HepG2 (cell line): Measurements from ENCODE around the gene MT1M. TPM values are rescaled to one million over a fixed set of nuclear protein-coding genes. Genes with fewer than 3 reads are reported as not detected.
A peak's percentile ranks its signal among the peaks of the same experiment; 100 is the strongest.

Experiments
- AKAP8 ChIP-seq: sonication (generic); formaldehyde crosslinking; IDR thresholded peaks from 2 replicates; pipeline ENCODE4 v1.5.1; 2020; ENCODE audit warnings: mild to moderate bottlenecking, missing genetic modification reagents
- ATAD3A ChIP-seq: sonication (generic); formaldehyde crosslinking; IDR thresholded peaks from 2 replicates; pipeline ENCODE4 v1.4.0; 2020; ENCODE audit warnings: missing genetic modification reagents
- HOXA3 ChIP-seq: sonication (generic); formaldehyde crosslinking; IDR thresholded peaks from 2 replicates; pipeline ENCODE4 v1.5.0; 2020; ENCODE audit warnings: missing genetic modification reagents
- HOXA7 ChIP-seq: sonication (generic); formaldehyde crosslinking; IDR thresholded peaks from 2 replicates; pipeline ENCODE4 v1.8.1; 2022; ENCODE audit warnings: mild to moderate bottlenecking, missing genetic modification reagents, moderate library complexity
- JARID2 ChIP-seq: sonication (generic); formaldehyde crosslinking; IDR thresholded peaks from 2 replicates; pipeline ENCODE4 v1.8.1; 2023; ENCODE audit warnings: missing genetic modification reagents, inconsistent platforms; ENCODE audit not compliant: insufficient replicate concordance
- JUNB ChIP-seq: sonication (generic); formaldehyde crosslinking; IDR thresholded peaks from 2 replicates; pipeline ENCODE4 v1.8.0; 2022; ENCODE audit warnings: missing genetic modification reagents, mild to moderate bottlenecking, borderline replicate concordance
- MIER3 ChIP-seq: IDR thresholded peaks from 2 replicates; pipeline ENCODE4 v1.6.1; 2016; ENCODE audit warnings: missing compliant biosample characterization, borderline replicate concordance
- MLX ChIP-seq: IDR thresholded peaks from 2 replicates; pipeline ENCODE4 v1.6.1; 2016
- PHF21A ChIP-seq: sonication (generic); formaldehyde crosslinking; IDR thresholded peaks from 2 replicates; pipeline ENCODE4 v1.5.0; 2020; ENCODE audit warnings: mild to moderate bottlenecking, missing genetic modification reagents
- RXRA ChIP-seq: sonication (generic); formaldehyde crosslinking; IDR thresholded peaks from 2 replicates; pipeline ENCODE4 v1.5.1; 2020; ENCODE audit warnings: missing genetic modification reagents
- SAFB2 ChIP-seq: sonication (generic); formaldehyde crosslinking; IDR thresholded peaks from 2 replicates; pipeline ENCODE4 v1.5.1; 2020; ENCODE audit warnings: missing genetic modification reagents, low read depth, mild to moderate bottlenecking, borderline replicate concordance
- SAP130 ChIP-seq: IDR thresholded peaks from 2 replicates; pipeline ENCODE4 v1.6.1; 2016; ENCODE audit warnings: low read depth
- ZBTB38 ChIP-seq: sonication (generic); formaldehyde crosslinking; IDR thresholded peaks from 2 replicates; pipeline ENCODE4 v1.5.1; 2020; ENCODE audit warnings: mild to moderate bottlenecking, missing genetic modification reagents
- ZKSCAN8 ChIP-seq: IDR thresholded peaks from 2 replicates; pipeline ENCODE4 v1.6.1; 2016; ENCODE audit warnings: borderline replicate concordance, missing genetic modification reagents, missing compliant biosample characterization
- ZNF143 ChIP-seq: sonication (generic); formaldehyde crosslinking; IDR thresholded peaks from 2 replicates; pipeline ENCODE4 v1.4.0; 2020; ENCODE audit warnings: missing genetic modification reagents
- ZNF281 ChIP-seq: sonication (generic); formaldehyde crosslinking; IDR thresholded peaks from 2 replicates; pipeline ENCODE4 v1.4.0; 2020; ENCODE audit warnings: missing genetic modification reagents, borderline replicate concordance
- ZNF3 ChIP-seq: IDR thresholded peaks from 2 replicates; pipeline ENCODE4 v1.7.0; 2017; ENCODE audit warnings: inconsistent platforms
- ZNF33B ChIP-seq: sonication (generic); formaldehyde crosslinking; IDR thresholded peaks from 2 replicates; pipeline ENCODE4 v1.5.1; 2020; ENCODE audit warnings: mild to moderate bottlenecking, missing genetic modification reagents
- ZNF432 ChIP-seq: sonication (generic); formaldehyde crosslinking; IDR thresholded peaks from 2 replicates; pipeline ENCODE4 v1.5.0; 2020; ENCODE audit warnings: missing genetic modification reagents, mild to moderate bottlenecking, borderline replicate concordance
- ZNF672 ChIP-seq: sonication (generic); formaldehyde crosslinking; IDR thresholded peaks from 2 replicates; pipeline ENCODE4 v1.8.1; 2022; ENCODE audit warnings: missing genetic modification reagents
- ZNF687 ChIP-seq: sonication (generic); formaldehyde crosslinking; IDR thresholded peaks from 2 replicates; pipeline ENCODE4 v1.5.1; 2020; ENCODE audit warnings: mild to moderate bottlenecking, missing genetic modification reagents, moderate library complexity
- ZNF749 ChIP-seq: sonication (generic); formaldehyde crosslinking; IDR thresholded peaks from 2 replicates; pipeline ENCODE4 v1.8.0; 2022; ENCODE audit warnings: mild to moderate bottlenecking, missing genetic modification reagents, moderate library complexity, borderline replicate concordance
- ZNF761 ChIP-seq: sonication (generic); formaldehyde crosslinking; conservative IDR thresholded peaks from 2 replicates; pipeline ENCODE4 v1.4.0; 2020; ENCODE audit warnings: mild to moderate bottlenecking, missing genetic modification reagents
- ZZZ3 ChIP-seq: sonication (generic); formaldehyde crosslinking; IDR thresholded peaks from 2 replicates; pipeline ENCODE4 v1.4.0; 2020; ENCODE audit warnings: missing genetic modification reagents, mild to moderate bottlenecking, borderline replicate concordance
- polyA plus RNA-seq, 8 experiments: library from polyadenylated mRNA; depleted of rRNA in 3 of 8; stranded (reverse) in 7 of 8; unstranded in 1 of 8; fragments of >200 nt; fragmentation: Illumina TruSeq in 4 of 8; extraction: Trizol in 4 of 8; gene quantifications; 2 replicates each; pipeline versions ENCODE4 v1.2.1 to v1.2.3, GENCODE V29; 2011 to 2016; ENCODE audit warnings: low read depth in 4 of 8, missing spikeins in 1 of 8, mixed read lengths in 1 of 8; ENCODE audit not compliant: insufficient read depth in 1 of 8
- total RNA-seq, 5 experiments: library from RNA; depleted of rRNA; stranded (reverse); fragments of >200 nt; fragmentation: Illumina TruSeq; extraction: Trizol; gene quantifications; 2 replicates each; pipeline ENCODE4 v1.2.3, GENCODE V29; 2016; ENCODE audit warnings: low read depth in 1 of 5

The MT1M gene
- total and polyA plus RNA-seq, 2 of the 13 experiments (the other 11 are each of a cell fraction or from before 2014, with no cell fraction given): 4.6 TPM; not detected in 1

- TF ChIP-seq HOXA7 (CRISPR knock-in tag) (no peak), ZNF761 (CRISPR knock-in tag) (no peak; the same call in 1 of the 2 replicates), ZNF687 (CRISPR knock-in tag) (peak; percentile 96), ZZZ3 (CRISPR knock-in tag) (0 out of 2 replicates have a peak, but pooled peaks have one; percentile 29), HOXA3 (CRISPR knock-in tag) (no peak), ZNF3 (CRISPR knock-in tag) (no peak), SAP130 (CRISPR knock-in tag) (no peak; the same call in 1 of the 2 replicates), ZBTB38 (peak; percentile 73), AKAP8 (CRISPR knock-in tag) (no peak), PHF21A (no peak), ZKSCAN8 (CRISPR knock-in tag) (0 out of 2 replicates have a peak, but pooled peaks have one; percentile 14), ZNF749 (CRISPR knock-in tag) (no peak), RXRA (0 out of 2 replicates have a peak, but pooled peaks have one; percentile 36), ZNF432 (CRISPR knock-in tag) (no peak), MLX (CRISPR knock-in tag) (no peak), ZNF143 (CRISPR knock-in tag) (no peak), MIER3 (CRISPR knock-in tag) (no peak), JUNB (CRISPR knock-in tag) (no peak), ZNF33B (CRISPR knock-in tag) (no peak), ZNF672 (CRISPR knock-in tag) (no peak), SAFB2 (no peak), JARID2 (CRISPR knock-in tag) (no peak), ZNF281 (CRISPR knock-in tag) (no peak), ATAD3A (CRISPR knock-in tag) (no peak)
Observed at GRCh38 chr16:56643080-56643778, 10.8 kb downstream of the MT1M start (continued).
